ENCODE results near the gene GPR35. TPM values are rescaled to one million over a fixed set of nuclear protein-coding genes. Genes with fewer than 3 reads are reported as not detected.
"Not testable (repeated sequence)": the region's sequence is repeated elsewhere in the genome, so short reads cannot be mapped to it uniquely, and the experiment has no call there.

Gene GPR35

GRCh38 chr2:240678043-240678442 lies 52.8 kb downstream of the GPR35 start:
- H3K79me1 ChIP-seq (replicated peaks; ENCODE audit: low read length, poor library complexity, severe bottlenecking); H3K4me1 ChIP-seq (ENCODE audit: control insufficient read depth, insufficient read depth, low read depth, low read length); H3K27ac ChIP-seq (ENCODE audit: low read length, poor library complexity, severe bottlenecking); H4K91ac ChIP-seq (ENCODE audit: low read length); H2AFZ ChIP-seq (ENCODE audit: low read depth, low read length); H2BK15ac ChIP-seq (ENCODE audit: low read depth, poor library complexity, severe bottlenecking); H2BK12ac ChIP-seq (ENCODE audit: low read length in 2 of 2); H3K14ac ChIP-seq (ENCODE audit: low read length in 2 of 2); H2AK5ac ChIP-seq (ENCODE audit: low read length, severe bottlenecking); H3K23ac ChIP-seq (ENCODE audit: low read length in 2 of 2); H2BK120ac ChIP-seq (ENCODE audit: low read depth, low read length); H3K4ac ChIP-seq (ENCODE audit: low read depth in 1 of 2, low read length in 2 of 2); H4K8ac ChIP-seq (ENCODE audit: low read length); H3K9me3 ChIP-seq (ENCODE audit: control insufficient read depth, low read length); H3K18ac ChIP-seq (ENCODE audit: low read depth in 1 of 2, low read length in 2 of 2); H3K4me2 ChIP-seq (ENCODE audit: low read length, poor library complexity, severe bottlenecking); H3K36me3 ChIP-seq (ENCODE audit: control insufficient read depth in 1 of 2, insufficient read depth in 2 of 2, low read depth in 1 of 2, low read length in 2 of 2); H3K9ac ChIP-seq (ENCODE audit: low read length); H2BK5ac ChIP-seq (ENCODE audit: low read depth, low read length, poor library complexity, severe bottlenecking); H3K4me3 ChIP-seq (ENCODE audit: insufficient read depth in 1 of 2, low read depth in 1 of 2, low read length in 2 of 2); DNase-seq: not testable (repeated sequence)
- H3K27me3 ChIP-seq (ENCODE audit: control insufficient read depth in 1 of 2, insufficient read depth in 1 of 2, low read length in 2 of 2) = peaks cover 5 to 16% of the 10 kb centered on the region in 2 experiments
- WGBS = no CpG with 5 or more reads among the region's 14 CpGs

- H3K27me3 ChIP-seq (ENCODE audit: control insufficient read depth in 1 of 2, insufficient read depth in 1 of 2, low read length in 2 of 2); H3K18ac ChIP-seq (ENCODE audit: low read depth in 1 of 2, low read length in 2 of 2); H3K79me1 ChIP-seq (replicated peaks; ENCODE audit: low read length, poor library complexity, severe bottlenecking); H3K4me3 ChIP-seq (ENCODE audit: insufficient read depth in 1 of 2, low read depth in 1 of 2, low read length in 2 of 2); H2BK5ac ChIP-seq (ENCODE audit: low read depth, low read length, poor library complexity, severe bottlenecking); H3K4me2 ChIP-seq (ENCODE audit: low read length, poor library complexity, severe bottlenecking); H3K36me3 ChIP-seq (ENCODE audit: control insufficient read depth in 1 of 2, insufficient read depth in 2 of 2, low read depth in 1 of 2, low read length in 2 of 2); H4K91ac ChIP-seq (ENCODE audit: low read length); H4K8ac ChIP-seq (ENCODE audit: low read length); DNase-seq; H3K27ac ChIP-seq (ENCODE audit: low read length, poor library complexity, severe bottlenecking); H2AK5ac ChIP-seq (ENCODE audit: low read length, severe bottlenecking); H3K14ac ChIP-seq (ENCODE audit: low read length in 2 of 2); H2BK15ac ChIP-seq (ENCODE audit: low read depth, poor library complexity, severe bottlenecking); H3K9ac ChIP-seq (ENCODE audit: low read length); H3K23ac ChIP-seq (ENCODE audit: low read length in 2 of 2); H3K9me3 ChIP-seq (ENCODE audit: control insufficient read depth, low read length); H3K4ac ChIP-seq (ENCODE audit: low read depth in 1 of 2, low read length in 2 of 2); H2AFZ ChIP-seq (ENCODE audit: low read depth, low read length); H2BK12ac ChIP-seq (ENCODE audit: low read length in 2 of 2); H2BK120ac ChIP-seq (ENCODE audit: low read depth, low read length); H3K4me1 ChIP-seq (ENCODE audit: control insufficient read depth, insufficient read depth, low read depth, low read length): not testable (repeated sequence)
- no CpG with 5 or more reads among the region's 19 CpGs for WGBS
These were observed 53.6 kb downstream of the GPR35 start for GRCh38 chr2:240678909-240679308.

GRCh38 chr2:240680185-240680584 lies 54.9 kb downstream of the GPR35 start:
- not testable (repeated sequence) for H2BK12ac ChIP-seq (ENCODE audit: low read length in 2 of 2); H3K27ac ChIP-seq (ENCODE audit: low read length, poor library complexity, severe bottlenecking); H2AK5ac ChIP-seq (ENCODE audit: low read length, severe bottlenecking); H3K9ac ChIP-seq (ENCODE audit: low read length); H2BK15ac ChIP-seq (ENCODE audit: low read depth, poor library complexity, severe bottlenecking); H3K4me1 ChIP-seq (ENCODE audit: control insufficient read depth, insufficient read depth, low read depth, low read length); H3K79me1 ChIP-seq (replicated peaks; ENCODE audit: low read length, poor library complexity, severe bottlenecking); H2BK120ac ChIP-seq (ENCODE audit: low read depth, low read length); H3K18ac ChIP-seq (ENCODE audit: low read depth in 1 of 2, low read length in 2 of 2); H3K4me2 ChIP-seq (ENCODE audit: low read length, poor library complexity, severe bottlenecking); H4K91ac ChIP-seq (ENCODE audit: low read length); H3K23ac ChIP-seq (ENCODE audit: low read length in 2 of 2); H4K8ac ChIP-seq (ENCODE audit: low read length); H2BK5ac ChIP-seq (ENCODE audit: low read depth, low read length, poor library complexity, severe bottlenecking); H3K36me3 ChIP-seq (ENCODE audit: control insufficient read depth in 1 of 2, insufficient read depth in 2 of 2, low read depth in 1 of 2, low read length in 2 of 2); H3K4me3 ChIP-seq (ENCODE audit: insufficient read depth in 1 of 2, low read depth in 1 of 2, low read length in 2 of 2); H3K14ac ChIP-seq (ENCODE audit: low read length in 2 of 2); H3K4ac ChIP-seq (ENCODE audit: low read depth in 1 of 2, low read length in 2 of 2); H3K27me3 ChIP-seq (ENCODE audit: control insufficient read depth in 1 of 2, insufficient read depth in 1 of 2, low read length in 2 of 2); H3K9me3 ChIP-seq (ENCODE audit: control insufficient read depth, low read length); DNase-seq; H2AFZ ChIP-seq (ENCODE audit: low read depth, low read length)
- WGBS = no CpG with 5 or more reads among the region's 11 CpGs

Small RNA genes lying within 50 kb of the gene (small RNA-seq; reads per million reads assigned to genes)
- not detected for gene AC011298.3 (ENCODE audit: low read depth)
